ENCODE results near the gene PLCB2. TPM values are rescaled to one million over a fixed set of nuclear protein-coding genes. Genes with fewer than 3 reads are reported as not detected.
A peak's percentile ranks its signal among the peaks of the same experiment; 100 is the strongest.

Gene PLCB2
- total RNA-seq, 1 donor from 2014 or later = 0.56 TPM

- TF ChIP-seq EZH2phosphoT487 (IDR thresholded peaks at IDR 0.05) (peak; percentile 97), CTCF (IDR thresholded peaks at IDR 0.05) (peak; percentile 10), EZH2 (IDR thresholded peaks at IDR 0.05) (peak; percentile 98)
- H3K9ac ChIP-seq = no peak overlapping the region
- peak overlapping the region; percentile 65 for H3K4me3 ChIP-seq
- no peaks in the 10 kb centered on the region for H3K79me2 ChIP-seq (ENCODE audit: low read depth)
- H3K9me3 ChIP-seq (ENCODE audit: low read depth) = no peaks in the 10 kb centered on the region
- peaks cover 4% of the 10 kb centered on the region for H3K36me3 Mint-ChIP-seq
- peaks cover 37% of the 10 kb centered on the region for H3K4me1 Mint-ChIP-seq
- H4K20me1 ChIP-seq (ENCODE audit: low read depth) = no peaks in the 10 kb centered on the region
- H3K4me3 Mint-ChIP-seq = peak overlapping the region; percentile 57
- peak overlapping the region; percentile 98 for H2AFZ ChIP-seq (replicated peaks)
- no peak overlapping the region for H3K27ac Mint-ChIP-seq
- H3F3A ChIP-seq (ENCODE audit: low read depth) = peaks cover 8% of the 10 kb centered on the region
- peaks cover 8% of the 10 kb centered on the region for H3K4me1 ChIP-seq
- peaks cover 4% of the 10 kb centered on the region for H3K9me3 Mint-ChIP-seq
- peak; percentile 53 for DNase-seq (ENCODE audit: low spot score)
- no peaks in the 10 kb centered on the region for H3K36me3 ChIP-seq
- peaks cover 58% of the 10 kb centered on the region for H3K27me3 ChIP-seq
- peaks cover 41% of the 10 kb centered on the region for H3K27me3 Mint-ChIP-seq (ENCODE audit: insufficient read depth, low read depth)
- no peak overlapping the region for H3K27ac ChIP-seq
- peak overlapping the region; percentile 99 for H3K4me2 ChIP-seq
Measured at GRCh38 chr15:40252438-40253166, 55.1 kb downstream of the PLCB2 start.

GRCh38 chr15:40252141-40252437, 55.6 kb downstream of the PLCB2 start:
- Histone ChIP-seq H3K36me3 (no peaks in the 10 kb centered on the region), H3K27me3 (peaks cover 58% of the 10 kb centered on the region), H3K9ac (no peak overlapping the region), H3K9me3 (ENCODE audit: low read depth) (no peaks in the 10 kb centered on the region), H3K79me2 (ENCODE audit: low read depth) (no peaks in the 10 kb centered on the region), H2AFZ (replicated peaks) (peak overlapping the region; percentile 98), H3F3A (ENCODE audit: low read depth) (peaks cover 8% of the 10 kb centered on the region), H3K27ac (no peak overlapping the region), H3K4me3 (peak overlapping the region; percentile 65), H3K4me1 (peaks cover 8% of the 10 kb centered on the region), H3K4me2 (peak overlapping the region; percentile 99), H4K20me1 (ENCODE audit: low read depth) (no peaks in the 10 kb centered on the region)
- peaks cover 4% of the 10 kb centered on the region for H3K9me3 Mint-ChIP-seq
- no peak overlapping the region for H3K27ac Mint-ChIP-seq
- H3K4me3 Mint-ChIP-seq = no peak overlapping the region
- H3K27me3 Mint-ChIP-seq (ENCODE audit: insufficient read depth, low read depth) = peaks cover 39% of the 10 kb centered on the region
- H3K4me1 Mint-ChIP-seq = peaks cover 37% of the 10 kb centered on the region
- H3K36me3 Mint-ChIP-seq = peaks cover 4% of the 10 kb centered on the region
- no peak for DNase-seq (ENCODE audit: low spot score)
- no peak for TF ChIP-seq CTCF (IDR thresholded peaks at IDR 0.05)
- TF ChIP-seq EZH2phosphoT487 (IDR thresholded peaks at IDR 0.05) = no peak
- no peak for TF ChIP-seq EZH2 (IDR thresholded peaks at IDR 0.05)

- peaks cover 35% of the 10 kb centered on the region for H3K4me1 Mint-ChIP-seq
Measured at GRCh38 chr15:40251486-40252140, 56.1 kb downstream of the PLCB2 start.

More at GRCh38 chr15:40251486-40252140, 56.1 kb downstream of the PLCB2 start:
- Histone ChIP-seq H3K4me1 (peaks cover 8% of the 10 kb centered on the region), H2AFZ (replicated peaks) (peak overlapping the region; percentile 98), H3K9me3 (ENCODE audit: low read depth) (no peaks in the 10 kb centered on the region), H3K4me3 (no peak overlapping the region), H3F3A (ENCODE audit: low read depth) (peaks cover 8% of the 10 kb centered on the region), H3K36me3 (no peaks in the 10 kb centered on the region), H3K79me2 (ENCODE audit: low read depth) (no peaks in the 10 kb centered on the region), H3K9ac (no peak overlapping the region), H4K20me1 (ENCODE audit: low read depth) (no peaks in the 10 kb centered on the region), H3K27me3 (peaks cover 58% of the 10 kb centered on the region), H3K4me2 (peak overlapping the region; percentile 99), H3K27ac (no peak overlapping the region)
- Mint-ChIP-seq H3K4me3 (peak overlapping the region; percentile 56), H3K27ac (no peak overlapping the region), H3K9me3 (peaks cover 4% of the 10 kb centered on the region), H3K27me3 (ENCODE audit: insufficient read depth, low read depth) (peaks cover 37% of the 10 kb centered on the region), H3K36me3 (peaks cover 4% of the 10 kb centered on the region)
- DNase-seq (ENCODE audit: low spot score) = no peak
- TF ChIP-seq EZH2 (IDR thresholded peaks at IDR 0.05) (no peak), CTCF (IDR thresholded peaks at IDR 0.05) (no peak), EZH2phosphoT487 (IDR thresholded peaks at IDR 0.05) (no peak)

Measured in neural progenitor cell (in vitro differentiated cells).